Neural progenitor cell (in vitro differentiated cells): ENCODE measurements around the gene ZBTB6. TPM values are rescaled to one million over a fixed set of nuclear protein-coding genes. Genes with fewer than 3 reads are reported as not detected.
A peak's percentile ranks its signal among the peaks of the same experiment; 100 is the strongest.

Source experiments
- DNase-seq: peaks from one replicate; pipeline ENCODE4 v3.0.0-alpha.2; 2016; ENCODE audit warnings: low spot score
- H2AFZ ChIP-seq: fragments of 200-600 bp; sonication (generic); replicated peaks from 2 replicates; pipeline ENCODE4 v1.6.1; 2016; ENCODE audit warnings: antibody characterized with exemption
- H3F3A ChIP-seq: fragments of 200-600 bp; sonication (generic); 2 replicates; pipeline ENCODE4 v1.6.1; 2016; ENCODE audit warnings: antibody characterized with exemption, low read depth
- H3K27ac ChIP-seq: fragments of 200-600 bp; sonication (generic); 2 replicates; pipeline ENCODE4 v1.5.1; 2016; ENCODE audit warnings: mild to moderate bottlenecking
- H3K27me3 ChIP-seq: fragments of 200-600 bp; sonication (generic); 2 replicates; pipeline ENCODE4 v1.6.1; 2016; ENCODE audit warnings: mild to moderate bottlenecking, moderate library complexity
- H3K36me3 ChIP-seq: fragments of 200-600 bp; sonication (generic); 2 replicates; pipeline ENCODE4 v1.5.1; 2016
- H3K4me1 ChIP-seq: fragments of 200-600 bp; sonication (generic); 2 replicates; pipeline ENCODE4 v1.6.1; 2016; ENCODE audit warnings: mixed run types
- H3K4me2 ChIP-seq: fragments of 200-600 bp; sonication (generic); 2 replicates; pipeline ENCODE4 v1.6.1; 2016
- H3K4me3 ChIP-seq: fragments of 200-600 bp; sonication (generic); 2 replicates; pipeline ENCODE4 v1.5.1; 2016
- H3K79me2 ChIP-seq: fragments of 200-600 bp; sonication (generic); 2 replicates; pipeline ENCODE4 v1.6.1; 2016; ENCODE audit warnings: low read depth
- H3K9ac ChIP-seq: fragments of 200-600 bp; sonication (generic); 2 replicates; pipeline ENCODE4 v1.6.1; 2016
- H3K9me3 ChIP-seq: fragments of 200-600 bp; sonication (generic); 2 replicates; pipeline ENCODE4 v1.5.1; 2016; ENCODE audit warnings: low read depth
- H4K20me1 ChIP-seq: fragments of 200-600 bp; sonication (generic); 2 replicates; pipeline ENCODE4 v1.6.1; 2016; ENCODE audit warnings: low read depth
- H3K27ac Mint-ChIP-seq: 3 replicates; pipeline ENCODE4 v1.8.0; 2021; ENCODE audit warnings: mixed read lengths
- H3K27me3 Mint-ChIP-seq: 2 replicates; pipeline ENCODE4 v1.8.0; 2022; ENCODE audit warnings: low read depth, mild to moderate bottlenecking, inconsistent platforms, moderate library complexity, mixed read lengths; ENCODE audit not compliant: insufficient read depth
- H3K36me3 Mint-ChIP-seq: 3 replicates; pipeline ENCODE4 v1.8.0; 2021; ENCODE audit warnings: mixed read lengths
- H3K4me1 Mint-ChIP-seq: 3 replicates; pipeline ENCODE4 v1.8.0; 2021; ENCODE audit warnings: mixed read lengths
- H3K4me3 Mint-ChIP-seq: 3 replicates; pipeline ENCODE4 v1.8.0; 2021; ENCODE audit warnings: mild to moderate bottlenecking, moderate library complexity, mixed read lengths
- H3K9me3 Mint-ChIP-seq: 3 replicates; pipeline ENCODE4 v1.8.0; 2020; ENCODE audit warnings: mixed read lengths
- EZH2 ChIP-seq: fragments of 200-600 bp; sonication (generic); IDR thresholded peaks from 2 replicates; pipeline ENCODE4 v1.6.1; 2017; ENCODE audit warnings: antibody characterized with exemption, mild to moderate bottlenecking, moderate library complexity
- EZH2phosphoT487 ChIP-seq: fragments of 200-600 bp; sonication (generic); IDR thresholded peaks from 2 replicates; pipeline ENCODE4 v1.6.1; 2017; ENCODE audit warnings: antibody characterized with exemption
- total RNA-seq: library from RNA; depleted of rRNA; stranded (reverse); fragments of >200 nt; gene quantifications from 2 replicates; pipeline ENCODE4 v1.2.3, GENCODE V29; 2015; ENCODE audit warnings: low replicate concordance
- TF ChIP-seq, protein P1 (sequence below): fragments of 200-600 bp; sonication (generic); IDR thresholded peaks from 2 replicates; pipeline ENCODE4 v1.5.1; 2017; ENCODE audit warnings: antibody characterized with exemption, mild to moderate bottlenecking

ZBTB6 gene
- total RNA-seq, 1 donor from 2014 or later: 23.7 TPM

DNA sequence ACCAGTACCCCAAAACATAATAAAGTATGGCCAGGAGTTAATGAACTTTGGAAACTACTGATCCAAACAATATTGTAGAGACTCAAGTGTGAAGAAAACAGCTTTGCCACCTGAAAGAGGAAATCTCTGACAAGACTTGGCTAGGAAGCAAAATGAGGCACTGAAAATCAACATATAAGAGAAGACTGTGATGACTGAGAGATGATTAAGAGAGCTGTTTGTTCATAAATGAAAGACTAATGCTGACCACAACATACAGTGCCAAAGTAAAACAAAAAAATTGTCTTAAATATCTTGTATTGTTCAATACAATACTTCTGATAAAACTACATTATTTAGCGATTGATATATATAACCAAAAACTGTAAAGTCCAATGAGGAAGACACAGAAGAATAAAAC, 15.2 kb downstream of the ZBTB6 start:
- TF ChIP-seq EZH2phosphoT487: no peak
- TF ChIP-seq EZH2: no peak
- TF ChIP-seq, protein P1, sequence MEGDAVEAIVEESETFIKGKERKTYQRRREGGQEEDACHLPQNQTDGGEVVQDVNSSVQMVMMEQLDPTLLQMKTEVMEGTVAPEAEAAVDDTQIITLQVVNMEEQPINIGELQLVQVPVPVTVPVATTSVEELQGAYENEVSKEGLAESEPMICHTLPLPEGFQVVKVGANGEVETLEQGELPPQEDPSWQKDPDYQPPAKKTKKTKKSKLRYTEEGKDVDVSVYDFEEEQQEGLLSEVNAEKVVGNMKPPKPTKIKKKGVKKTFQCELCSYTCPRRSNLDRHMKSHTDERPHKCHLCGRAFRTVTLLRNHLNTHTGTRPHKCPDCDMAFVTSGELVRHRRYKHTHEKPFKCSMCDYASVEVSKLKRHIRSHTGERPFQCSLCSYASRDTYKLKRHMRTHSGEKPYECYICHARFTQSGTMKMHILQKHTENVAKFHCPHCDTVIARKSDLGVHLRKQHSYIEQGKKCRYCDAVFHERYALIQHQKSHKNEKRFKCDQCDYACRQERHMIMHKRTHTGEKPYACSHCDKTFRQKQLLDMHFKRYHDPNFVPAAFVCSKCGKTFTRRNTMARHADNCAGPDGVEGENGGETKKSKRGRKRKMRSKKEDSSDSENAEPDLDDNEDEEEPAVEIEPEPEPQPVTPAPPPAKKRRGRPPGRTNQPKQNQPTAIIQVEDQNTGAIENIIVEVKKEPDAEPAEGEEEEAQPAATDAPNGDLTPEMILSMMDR: no peak
- no peak for DNase-seq
- H3K36me3 Mint-ChIP-seq: peaks cover 8% of the 10 kb centered on the region
- no peak overlapping the region for H3K4me3 Mint-ChIP-seq
- peaks cover 94% of the 10 kb centered on the region for H3K79me2 ChIP-seq
- no peak overlapping the region for H2AFZ ChIP-seq
- H3K4me1 Mint-ChIP-seq: peaks cover 7% of the 10 kb centered on the region
- H3K4me1 ChIP-seq: peaks cover 2% of the 10 kb centered on the region
- peaks cover 7% of the 10 kb centered on the region for H3F3A ChIP-seq
- H3K9ac ChIP-seq: no peak overlapping the region
- no peak overlapping the region for H3K4me3 ChIP-seq
- peaks cover 82% of the 10 kb centered on the region for H4K20me1 ChIP-seq
- H3K4me2 ChIP-seq: no peak overlapping the region
- H3K9me3 Mint-ChIP-seq: no peaks in the 10 kb centered on the region
- peak overlapping the region; percentile 26 for H3K27ac ChIP-seq
- H3K36me3 ChIP-seq: peaks cover 18% of the 10 kb centered on the region
- H3K9me3 ChIP-seq: no peaks in the 10 kb centered on the region
- H3K27me3 Mint-ChIP-seq: no peaks in the 10 kb centered on the region
- no peak overlapping the region for H3K27ac Mint-ChIP-seq
- H3K27me3 ChIP-seq: no peaks in the 10 kb centered on the region

DNA sequence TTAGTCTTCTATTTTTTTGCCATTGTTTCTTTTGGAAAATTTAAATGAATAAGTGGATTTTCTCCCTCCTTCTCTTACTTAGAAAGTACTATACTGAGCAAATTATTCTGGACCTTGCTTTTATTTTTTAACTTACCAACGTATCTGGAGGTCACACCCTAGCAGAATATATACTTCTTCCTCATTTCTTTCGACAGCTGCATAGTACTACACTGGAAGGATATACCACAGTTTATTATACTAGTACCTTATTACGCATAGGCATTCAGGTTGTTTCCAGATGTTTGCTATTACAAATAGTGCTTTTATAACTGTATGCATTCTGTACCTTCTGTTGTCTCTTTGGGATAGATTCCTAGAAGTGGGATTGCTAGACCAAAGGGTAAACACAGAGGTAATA, 24.6 kb downstream of the ZBTB6 start:
- TF ChIP-seq EZH2 (no peak), EZH2phosphoT487 (no peak)
- TF ChIP-seq, protein P1: no peak
- H3K9me3 Mint-ChIP-seq: no peaks in the 10 kb centered on the region
- H4K20me1 ChIP-seq: peaks cover 12% of the 10 kb centered on the region
- peaks cover 29% of the 10 kb centered on the region for H3K36me3 ChIP-seq
- no peaks in the 10 kb centered on the region for H3K27me3 Mint-ChIP-seq
- H3K4me1 Mint-ChIP-seq: no peaks in the 10 kb centered on the region
- no peak overlapping the region for H3K4me2 ChIP-seq
- no peaks in the 10 kb centered on the region for H3K4me1 ChIP-seq
- peaks cover 5% of the 10 kb centered on the region for H3F3A ChIP-seq
- H3K27ac ChIP-seq: no peak overlapping the region
- H3K27me3 ChIP-seq: no peaks in the 10 kb centered on the region
- no peak overlapping the region for H3K27ac Mint-ChIP-seq
- peaks cover 13% of the 10 kb centered on the region for H3K36me3 Mint-ChIP-seq
- H2AFZ ChIP-seq: no peak overlapping the region
- H3K4me3 Mint-ChIP-seq: no peak overlapping the region
- DNase-seq: no peak
- H3K79me2 ChIP-seq: peaks cover 7% of the 10 kb centered on the region
- no peak overlapping the region for H3K9ac ChIP-seq
- H3K4me3 ChIP-seq: peak overlapping the region; percentile 12
- H3K9me3 ChIP-seq: no peaks in the 10 kb centered on the region

DNA sequence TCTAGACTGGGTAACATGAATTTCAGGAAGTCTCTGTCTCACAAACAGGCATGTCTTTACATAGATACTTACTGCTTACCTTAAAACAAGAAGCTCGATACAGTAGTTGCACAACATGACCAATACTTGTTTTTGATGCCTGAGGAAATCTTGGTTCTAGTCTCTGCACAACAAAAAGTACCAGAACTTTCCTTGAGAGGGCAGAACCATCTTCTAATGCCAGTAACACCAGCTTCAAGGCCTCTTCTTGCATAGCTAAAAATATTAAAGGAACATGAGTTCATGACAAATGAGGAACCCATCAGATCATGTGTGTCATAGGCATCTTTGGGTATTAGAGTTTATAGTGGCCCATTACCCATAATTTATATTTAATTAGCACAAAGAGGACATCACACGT, 30.0 kb downstream of the ZBTB6 start:
- Histone ChIP-seq H3K9ac (no peak overlapping the region), H3K9me3 (no peaks in the 10 kb centered on the region), H3K36me3 (peaks cover 25% of the 10 kb centered on the region), H3K27ac (no peak overlapping the region), H3K4me3 (no peak overlapping the region), H4K20me1 (no peaks in the 10 kb centered on the region), H3K79me2 (no peaks in the 10 kb centered on the region), H2AFZ (no peak overlapping the region), H3K27me3 (no peaks in the 10 kb centered on the region), H3F3A (no peaks in the 10 kb centered on the region), H3K4me2 (no peak overlapping the region), H3K4me1 (no peaks in the 10 kb centered on the region)
- TF ChIP-seq EZH2 (no peak), EZH2phosphoT487 (no peak)
- TF ChIP-seq, protein P1: no peak
- Mint-ChIP-seq H3K4me1 (no peaks in the 10 kb centered on the region), H3K27ac (no peak overlapping the region), H3K27me3 (no peaks in the 10 kb centered on the region), H3K9me3 (no peaks in the 10 kb centered on the region), H3K36me3 (peaks cover 19% of the 10 kb centered on the region), H3K4me3 (no peak overlapping the region)
- no peak for DNase-seq
